ENCODE results near the gene NUP88.

Gene NUP88

GRCh38 chr17:5418858-5419355 lies 555 bp downstream of the NUP88 start:
- no peak for FAIRE-seq

GRCh38 chr17:5416901-5417300 lies 2.6 kb downstream of the NUP88 start:
- FAIRE-seq, result no peak

- FAIRE-seq, result no peak
Measured at GRCh38 chr17:5413682-5414081, 5.8 kb downstream of the NUP88 start.

GRCh38 chr17:5410594-5411272 lies 8.7 kb downstream of the NUP88 start:
- FAIRE-seq, result no peak

- FAIRE-seq, result no peak
Measured at GRCh38 chr17:5408186-5408585, 11.3 kb downstream of the NUP88 start.

- no peak for FAIRE-seq
Measured at GRCh38 chr17:5405400-5405799, 14.1 kb downstream of the NUP88 start.

GRCh38 chr17:5399767-5400166 lies 19.7 kb downstream of the NUP88 start:
- FAIRE-seq, result no peak

GRCh38 chr17:5396612-5397011 lies 22.9 kb downstream of the NUP88 start:
- no peak for FAIRE-seq

GRCh38 chr17:5391678-5392077 lies 27.8 kb downstream of the NUP88 start:
- FAIRE-seq, result no peak

GRCh38 chr17:5381542-5381941 lies 37.9 kb downstream of the NUP88 start:
- FAIRE-seq, result no peak

- FAIRE-seq, result no peak
Measured at GRCh38 chr17:5380491-5381135, 38.8 kb downstream of the NUP88 start.

GRCh38 chr17:5379351-5380107 lies 39.9 kb downstream of the NUP88 start:
- FAIRE-seq, result no peak

GRCh38 chr17:5378566-5379207 lies 40.8 kb downstream of the NUP88 start:
- no peak for FAIRE-seq

- FAIRE-seq, result no peak
Measured at GRCh38 chr17:5373112-5373511, 46.4 kb downstream of the NUP88 start.

GRCh38 chr17:5370411-5370810 lies 49.1 kb downstream of the NUP88 start:
- no peak for FAIRE-seq

GRCh38 chr17:5365831-5366230 lies 53.6 kb downstream of the NUP88 start:
- no peak for FAIRE-seq

- FAIRE-seq, result no peak
Measured at GRCh38 chr17:5364696-5365095, 54.8 kb downstream of the NUP88 start.

GRCh38 chr17:5364156-5364555 lies 55.3 kb downstream of the NUP88 start:
- no peak for FAIRE-seq

- FAIRE-seq, result no peak
Measured at GRCh38 chr17:5362162-5362811, 57.2 kb downstream of the NUP88 start.

GRCh38 chr17:5361426-5361825 lies 58.0 kb downstream of the NUP88 start:
- no peak for FAIRE-seq

GRCh38 chr17:5355421-5356129 lies 63.9 kb downstream of the NUP88 start:
- no peak for FAIRE-seq

- no peak for FAIRE-seq
Measured at GRCh38 chr17:5354886-5355415, 64.5 kb downstream of the NUP88 start.
